HG03460 (cell line): ENCODE measurements around the gene IRX4.
"Not testable (repeated sequence)": the region's sequence is repeated elsewhere in the genome, so short reads cannot be mapped to it uniquely, and the experiment has no call there.

Experiments used
- ATAC-seq: cut with Tn5 transposase; IDR thresholded peaks from one replicate; pipeline ENCODE4 v1.9.1; 2021; ENCODE audit not compliant: unreplicated experiment

The IRX4 gene

GRCh38 chr5:1879292-1880263, 3.1 kb downstream of the IRX4 start:
- ATAC-seq = no peak

- no peak for ATAC-seq
Measured at GRCh38 chr5:1878050-1878849, 4.5 kb downstream of the IRX4 start.

GRCh38 chr5:1877103-1878049, 5.3 kb downstream of the IRX4 start:
- no peak for ATAC-seq

GRCh38 chr5:1876660-1877064, 6.1 kb downstream of the IRX4 start:
- no peak for ATAC-seq

DNA sequence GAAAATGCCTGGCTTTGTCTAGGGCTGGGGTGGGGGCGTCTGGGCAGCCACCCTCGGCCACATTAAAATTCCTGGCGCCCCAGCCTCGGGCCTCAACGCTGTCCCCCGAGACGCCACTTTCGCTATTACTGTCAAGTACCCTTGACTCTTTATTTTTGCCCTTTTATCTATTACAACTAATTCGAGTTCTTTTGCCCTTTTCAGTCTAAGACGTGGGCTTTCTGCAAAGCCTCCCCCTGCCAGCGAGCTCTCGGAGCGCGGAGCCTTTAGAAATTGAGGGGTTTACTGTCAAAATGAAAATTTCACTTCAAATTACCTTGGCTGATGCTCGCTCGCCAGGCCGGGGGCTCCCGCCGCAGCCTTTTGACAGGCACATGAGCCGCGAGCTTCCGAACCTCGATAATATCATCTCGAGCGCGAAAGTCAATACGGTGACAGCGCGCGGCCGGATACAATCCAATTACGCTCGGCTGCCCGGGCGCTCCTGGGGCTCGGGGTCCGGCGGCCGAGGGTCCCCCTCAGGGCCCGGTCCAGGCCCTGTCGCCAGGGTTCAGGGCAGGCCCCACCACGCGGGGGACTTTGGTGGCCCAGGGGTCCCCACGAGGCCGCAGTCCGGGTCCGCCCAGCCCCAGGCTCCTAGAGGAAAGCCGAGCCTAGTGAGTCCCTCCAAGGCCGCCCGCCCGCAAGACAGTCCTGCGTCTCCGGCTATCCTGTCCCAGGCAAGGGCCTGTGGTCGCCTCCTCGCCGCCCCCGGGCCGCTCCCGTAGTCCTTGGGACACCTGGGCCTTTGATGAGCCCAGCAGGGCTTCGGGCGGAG, 6.7 kb downstream of the IRX4 start:
- no peak for ATAC-seq

DNA sequence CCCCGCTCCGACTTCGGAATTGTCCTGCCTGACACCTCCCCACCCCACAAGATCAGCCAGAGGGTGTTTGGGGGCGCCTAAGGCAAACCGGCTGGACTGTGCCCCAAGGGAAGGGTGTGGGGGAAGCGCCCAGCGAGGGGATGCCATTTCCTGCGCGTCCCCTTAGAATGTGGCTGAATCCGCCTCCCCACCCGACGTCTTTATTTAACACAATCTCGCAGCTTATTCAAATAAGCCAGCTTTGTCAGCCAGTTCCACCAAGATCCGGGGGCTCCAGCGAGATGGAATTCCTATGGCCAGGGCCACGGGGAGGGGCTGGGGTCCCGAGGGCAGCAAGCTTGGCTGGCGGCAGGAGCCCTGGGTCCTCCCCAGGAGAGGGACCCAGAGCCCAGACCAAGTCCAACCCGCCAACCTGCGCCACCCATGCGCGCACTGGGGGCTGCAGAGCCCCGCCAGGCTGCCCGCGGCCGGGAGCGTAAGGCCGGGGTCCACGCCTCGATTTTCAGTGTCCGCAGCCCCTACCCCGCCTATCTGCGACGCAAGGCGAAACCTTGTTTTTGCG, 7.4 kb downstream of the IRX4 start:
- ATAC-seq = no peak

DNA sequence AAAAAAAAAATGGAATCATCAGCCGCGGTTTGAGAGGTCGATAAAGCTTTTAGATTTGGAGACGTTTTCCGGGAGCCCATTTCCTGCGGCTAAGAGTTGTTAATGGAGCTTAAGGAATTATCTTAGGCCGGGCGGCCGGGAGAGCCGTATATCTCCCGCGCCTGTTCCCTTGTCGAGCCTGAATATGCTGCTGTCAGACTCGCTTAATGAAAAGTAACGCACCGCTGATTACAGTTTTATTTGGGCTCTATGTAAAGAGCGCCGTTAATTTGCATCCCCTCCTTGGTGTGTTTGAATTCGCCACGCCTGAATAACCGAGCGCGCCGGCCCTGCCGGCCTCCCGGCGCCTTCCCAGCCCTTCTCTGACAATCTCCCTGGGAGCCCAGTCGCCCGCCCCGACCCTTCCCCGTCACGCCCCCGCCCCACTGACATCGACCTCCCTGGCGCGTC, 7.9 kb downstream of the IRX4 start:
- no peak for ATAC-seq

DNA sequence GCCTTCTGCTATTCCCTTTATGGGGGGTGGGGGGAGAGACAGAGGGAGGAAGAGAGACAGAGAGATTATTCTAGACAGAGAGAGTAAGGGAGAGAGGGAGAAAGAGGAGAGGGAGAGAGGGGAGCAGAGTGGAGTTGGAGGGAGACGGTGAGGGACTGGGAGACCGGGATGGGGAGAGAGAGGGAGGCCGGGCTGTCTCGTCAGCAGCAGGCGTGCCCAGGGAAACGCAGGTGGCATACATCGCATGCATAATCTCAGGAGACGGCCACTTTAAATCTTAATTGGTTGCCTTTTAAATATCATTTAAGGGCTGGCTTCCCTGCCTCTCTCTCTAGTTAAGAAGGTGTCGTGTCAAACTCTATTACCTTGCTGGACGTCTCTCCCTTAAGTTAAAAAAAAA, 8.4 kb downstream of the IRX4 start:
- no peak for ATAC-seq

- ATAC-seq = no peak
Measured at GRCh38 chr5:1873243-1873959, 9.3 kb downstream of the IRX4 start.

GRCh38 chr5:1871441-1871840, 11.3 kb downstream of the IRX4 start:
- no peak for ATAC-seq

DNA sequence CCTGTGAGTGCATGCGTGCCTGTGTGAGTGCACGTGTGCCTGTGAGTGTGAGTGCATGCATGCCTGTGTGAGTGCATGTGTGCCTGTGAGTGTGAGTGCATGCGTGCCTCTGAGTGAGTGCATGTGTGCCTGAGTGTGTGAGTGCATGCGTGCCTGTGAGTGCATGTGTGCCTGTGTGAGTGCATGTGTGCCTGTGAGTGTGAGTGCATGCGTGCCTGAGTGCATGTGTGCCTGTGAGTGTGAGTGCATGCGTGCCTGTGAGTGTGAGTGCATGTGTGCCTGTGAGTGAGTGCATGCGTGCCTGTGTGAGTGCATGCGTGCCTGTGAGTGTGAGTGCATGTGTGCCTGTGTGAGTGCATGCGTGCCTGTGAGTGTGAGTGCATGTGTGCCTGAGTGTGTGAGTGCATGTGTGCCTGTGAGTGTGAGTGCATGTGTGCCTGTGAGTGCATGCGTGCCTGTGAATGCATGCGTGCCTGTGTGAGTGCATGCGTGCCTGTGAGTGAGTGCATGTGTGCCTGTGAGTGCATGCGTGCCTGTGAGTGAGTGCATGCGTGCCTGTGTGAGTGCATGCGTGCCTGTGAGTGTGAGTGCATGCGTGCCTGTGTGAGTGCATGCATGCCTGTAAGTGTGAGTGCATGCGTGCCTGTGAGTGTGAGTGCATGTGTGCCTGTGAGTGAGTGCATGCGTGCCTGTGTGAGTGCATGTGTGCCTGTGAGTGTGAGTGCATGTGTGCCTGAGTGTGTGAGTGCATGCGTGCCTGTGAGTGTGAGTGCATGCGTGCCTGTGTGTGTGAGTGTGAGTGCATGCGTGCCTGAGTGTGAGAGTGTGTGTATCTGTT, 12.1 kb downstream of the IRX4 start:
- not testable (repeated sequence) for ATAC-seq

DNA sequence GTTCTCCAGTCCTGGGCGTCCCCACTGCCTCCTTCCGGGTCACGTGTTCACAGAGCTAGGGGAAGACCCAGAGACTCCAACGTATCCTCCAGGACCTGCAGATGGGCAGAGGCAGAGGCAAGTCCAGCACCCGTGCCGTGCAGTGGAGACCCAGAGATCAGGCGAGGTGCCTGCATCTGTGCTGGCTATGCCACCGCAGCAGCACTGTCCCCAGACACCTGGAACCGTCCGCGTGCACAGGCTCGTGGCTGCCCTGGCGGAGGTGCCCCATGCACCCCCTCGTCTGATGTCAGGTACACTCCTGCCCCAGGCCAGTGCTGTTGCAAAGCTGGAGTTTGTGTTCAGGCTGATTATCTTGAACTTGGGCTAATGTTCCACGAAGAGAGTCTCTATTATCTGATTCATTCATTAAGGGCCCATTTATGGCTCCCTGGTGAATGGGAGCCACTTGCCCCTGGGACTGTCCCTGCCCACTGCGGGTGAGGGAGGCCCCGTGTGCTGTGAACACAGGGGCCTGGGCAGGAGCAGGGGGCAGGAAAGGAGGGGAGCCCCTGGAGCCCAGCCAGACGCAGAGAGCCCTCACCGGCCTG, 13.7 kb downstream of the IRX4 start:
- ATAC-seq = no peak

DNA sequence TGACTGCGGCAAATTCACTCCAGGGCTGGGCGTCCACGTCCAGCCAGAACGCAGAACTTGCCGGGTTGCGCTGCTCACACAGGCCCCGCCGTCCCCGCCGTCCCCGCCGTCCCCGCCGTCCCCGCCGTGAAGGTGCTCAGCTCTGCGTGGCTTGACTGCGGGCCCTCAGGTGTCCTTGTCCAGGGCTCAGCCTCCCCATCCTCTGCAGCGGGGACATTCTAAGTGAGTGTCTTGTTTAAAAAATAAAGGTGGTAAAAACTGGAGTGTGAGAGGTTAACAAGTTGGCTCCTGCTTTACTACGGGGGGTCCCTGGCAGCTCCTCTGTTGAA, 14.9 kb downstream of the IRX4 start:
- ATAC-seq = no peak

DNA sequence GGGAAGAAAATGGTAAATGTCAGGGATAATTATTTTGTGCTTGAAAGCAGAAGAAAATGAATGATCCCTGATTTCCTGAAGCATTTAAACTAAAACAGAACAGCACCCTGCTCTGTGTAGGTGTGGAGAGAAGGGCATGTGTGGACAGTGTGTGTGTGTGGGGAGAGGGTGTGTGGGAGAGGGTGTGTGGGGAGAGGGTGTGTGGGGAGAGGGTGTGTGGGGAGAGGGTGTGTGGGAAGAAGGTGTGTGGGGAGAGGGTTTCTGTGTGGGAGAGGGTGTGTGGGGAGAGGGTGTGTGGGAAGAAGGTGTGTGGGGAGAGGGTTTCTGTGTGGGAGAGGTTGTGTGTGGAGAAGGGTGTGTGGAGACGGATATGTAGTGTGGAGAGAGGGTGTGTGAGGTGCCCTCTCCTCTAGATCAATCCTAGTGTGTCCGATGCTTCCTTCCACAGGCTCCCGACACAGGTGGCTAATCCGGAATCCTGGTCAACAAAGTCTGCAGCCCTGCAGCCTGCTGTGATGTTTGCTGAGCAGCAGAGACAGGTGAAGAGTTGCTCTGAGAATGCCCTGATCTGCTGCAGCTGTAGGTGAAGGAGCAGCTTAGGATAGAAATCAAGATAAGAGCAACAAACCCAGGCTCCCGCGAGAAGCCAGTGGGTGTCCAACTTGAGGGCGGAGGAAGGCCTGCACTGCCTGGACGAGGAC, 15.5 kb downstream of the IRX4 start:
- no peak for ATAC-seq

DNA sequence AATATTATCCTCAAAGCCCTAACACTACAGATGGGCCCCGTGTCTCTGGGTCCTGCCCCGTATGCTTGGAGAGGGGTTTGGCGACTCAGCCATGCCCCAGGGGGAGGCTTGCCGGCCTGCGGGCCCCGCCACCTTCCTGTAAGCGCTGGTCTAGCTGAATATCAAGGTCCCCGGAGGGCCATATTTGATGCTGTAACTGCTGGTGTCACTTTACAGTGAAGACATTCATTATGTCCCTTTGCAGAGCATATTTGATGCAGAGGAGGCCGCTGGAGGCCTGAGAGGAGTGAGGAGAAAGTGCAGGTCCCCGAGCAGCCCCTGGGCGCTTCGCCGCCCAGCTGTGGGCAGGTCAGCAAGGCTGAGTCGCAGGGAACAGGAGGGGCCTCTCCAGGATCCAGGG, 16.8 kb downstream of the IRX4 start:
- ATAC-seq = no peak

DNA sequence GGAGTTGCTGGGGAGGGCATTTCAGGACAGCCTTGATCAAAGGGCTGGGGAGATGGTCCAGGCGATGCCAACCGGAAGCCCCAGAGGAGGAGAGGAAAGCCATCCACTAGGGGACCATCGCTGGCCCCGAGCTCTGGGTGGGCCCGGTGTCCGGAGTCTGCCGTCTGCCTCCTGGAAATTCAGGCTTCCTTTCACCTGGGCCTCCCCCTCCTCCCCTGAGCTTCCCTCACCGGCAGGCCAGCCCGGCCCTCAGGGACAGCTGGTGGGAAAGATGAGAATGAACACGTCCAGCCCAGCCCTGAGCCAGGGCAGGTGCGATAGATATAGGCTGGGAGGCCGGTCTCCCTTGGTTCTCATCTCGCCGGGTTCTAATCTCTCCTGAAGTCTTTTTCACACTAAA, 17.2 kb downstream of the IRX4 start:
- no peak for ATAC-seq

DNA sequence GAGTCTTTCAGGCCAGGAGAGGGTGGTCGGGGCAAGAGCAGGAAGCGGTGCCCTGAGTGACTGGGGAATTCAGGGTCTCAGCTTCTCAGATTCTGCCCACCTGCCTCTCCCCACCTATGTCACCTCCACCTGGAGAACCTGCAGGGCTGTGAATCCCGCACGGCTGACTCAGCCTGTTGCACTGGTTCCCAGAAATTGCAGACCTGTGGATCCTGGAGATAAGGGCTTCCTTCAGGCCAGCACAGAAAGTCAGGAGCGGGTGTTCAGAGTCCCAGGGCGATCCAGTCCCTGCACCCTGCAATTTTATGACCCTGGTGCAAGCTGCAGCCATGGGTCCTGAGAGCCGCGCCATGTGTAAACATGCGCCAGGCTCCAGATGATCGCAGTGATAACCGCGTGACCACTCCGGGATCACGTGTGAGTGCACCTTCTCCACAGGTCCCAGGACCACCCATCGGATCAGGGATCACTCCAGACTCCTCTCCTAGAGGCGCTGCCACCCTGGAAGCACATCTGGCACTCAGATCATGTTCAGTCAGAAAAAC, 17.8 kb downstream of the IRX4 start:
- ATAC-seq = no peak
